ENCODE data around the gene CRTAC1. TPM values are rescaled to one million over a fixed set of nuclear protein-coding genes. Genes with fewer than 3 reads are reported as not detected.

CRTAC1 gene
- total and polyA plus RNA-seq, 9 of the 15 experiments (the other 6 are each of a cell fraction or from before 2014, with no cell fraction given), result not detected

GRCh38 chr10:97931041-97931440 lies 99.4 kb downstream of the CRTAC1 start (continued):
- TF ChIP-seq JUN (IDR thresholded peaks at IDR 0.05; ENCODE audit: borderline replicate concordance, low read depth, low read length), result no peak
- no peak for TF ChIP-seq JUN (CRISPR knock-in tag; IDR thresholded peaks at IDR 0.05; ENCODE audit: borderline replicate concordance)
- no peak for TF ChIP-seq TEAD1 (CRISPR knock-in tag; IDR thresholded peaks at IDR 0.05)
- no peak for TF ChIP-seq KLF16 (IDR thresholded peaks at IDR 0.05)
- no peak for TF ChIP-seq CREB1 (IDR thresholded peaks at IDR 0.05)
- no peak for TF ChIP-seq CREB1 (CRISPR knock-in tag; IDR thresholded peaks at IDR 0.05)
- no peak for TF ChIP-seq GTF2B (IDR thresholded peaks at IDR 0.05; ENCODE audit: extremely low read depth, insufficient read length)
- no peak for TF ChIP-seq CBFA2T3 (IDR thresholded peaks at IDR 0.05)
- TF ChIP-seq MAFG (tag; conservative IDR thresholded peaks at IDR 0.05), result peak; percentile 33; the same call in 1 of the 2 replicates
- no peak for TF ChIP-seq GABPB1 (CRISPR knock-in tag; IDR thresholded peaks at IDR 0.05)

DNA sequence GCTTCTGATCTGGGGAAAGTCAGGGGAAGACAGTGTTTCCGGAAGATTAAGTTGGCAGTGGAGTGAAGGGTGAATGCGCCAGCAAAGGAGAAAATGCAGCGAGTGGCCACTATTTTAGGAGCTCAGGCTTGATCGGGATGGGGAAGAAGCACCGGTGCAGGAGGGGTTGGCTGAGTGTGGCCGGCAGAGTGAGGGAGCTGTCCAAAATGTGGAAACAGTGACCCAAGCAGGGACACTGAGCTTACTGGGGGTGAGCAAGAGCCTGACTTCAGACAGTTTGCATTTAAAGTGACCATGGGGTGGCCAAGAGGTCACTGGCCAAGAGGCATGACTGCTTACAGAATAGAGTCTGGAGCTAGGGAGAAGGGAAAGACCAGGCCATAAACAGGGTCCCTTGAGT lies 101.5 kb downstream of the CRTAC1 start:
- CTCF ChIA-PET (ENCODE audit: low intra/inter-chr PET ratio), result no interaction called here
- Histone ChIP-seq H3K27me3 (ENCODE audit: control insufficient read depth in 2 of 2, insufficient read depth in 2 of 2, low read length in 2 of 2) (peaks cover 0 to 52% of the 10 kb centered on the region in 2 experiments; a peak in 2 of 5 replicates), H3K4me1 (replicated peaks in 1 of 2; ENCODE audit: control insufficient read depth in 2 of 2, insufficient read depth in 2 of 2, low read length in 2 of 2) (no peaks in the 10 kb centered on the region), H3K4me2 (ENCODE audit: insufficient read depth, low read length) (no peak overlapping the region), H3K27ac (ENCODE audit: extremely low read depth, low read depth, low read length) (no peak overlapping the region), H3K79me2 (ENCODE audit: control insufficient read depth, insufficient read depth, low read length) (no peaks in the 10 kb centered on the region), H3K9me1 (ENCODE audit: control insufficient read depth, insufficient read depth, low read length) (no peaks in the 10 kb centered on the region), H3K36me3 (ENCODE audit: control insufficient read depth, insufficient read depth, low read length) (no peaks in the 10 kb centered on the region), H4K20me1 (replicated peaks; ENCODE audit: control insufficient read depth, insufficient read depth, low read length) (no peaks in the 10 kb centered on the region), H3K9ac (ENCODE audit: insufficient read depth in 1 of 2, low read depth in 2 of 2, low read length in 2 of 2) (no peak overlapping the region), H2AFZ (ENCODE audit: low read depth, low read length) (no peak overlapping the region), H3K9me3 (replicated peaks; ENCODE audit: control insufficient read depth, insufficient read depth, low read depth, low read length) (no peaks in the 10 kb centered on the region), H3K4me3 (no peak overlapping the region)
- WGBS (ENCODE audit: insufficient coverage, low coverage, missing lambda C conversion rate), result 3% methylated on average over 6 of the region's 6 CpGs
- in situ Hi-C loops (cut with MboI), result no loop called here
- ATAC-seq (no peak), FAIRE-seq (no peak), DNase-seq (ENCODE audit: extremely low read depth in 1 of 4, low spot score in 3 of 4) (no peak)
- intact Hi-C loops (cut with micrococcal nuclease), result no loop called here
- no TSS peak for BruUV-seq (replicated peaks)
- POLR2A ChIA-PET, result interaction anchor here (0.6 kb wide), 1 partner anchor 35 kb away, joined by 3 read pairs; no protein-coding TSS in a partner anchor
- TF ChIP-seq KLF10 (CRISPR knock-in tag; IDR thresholded peaks at IDR 0.05) (no peak), REST (IDR thresholded peaks at IDR 0.05; ENCODE audit: borderline replicate concordance) (0 out of 2 replicates have a peak, but pooled peaks have one; percentile 10), REST (CRISPR knock-in tag; IDR thresholded peaks at IDR 0.05; ENCODE audit: low read depth) (no peak), NRF1 (conservative IDR thresholded peaks at IDR 0.05 in 1 of 2, IDR thresholded peaks at IDR 0.05 in 1 of 2) (no peak)
